ENCODE measurements around the gene ZNF223.

DNA sequence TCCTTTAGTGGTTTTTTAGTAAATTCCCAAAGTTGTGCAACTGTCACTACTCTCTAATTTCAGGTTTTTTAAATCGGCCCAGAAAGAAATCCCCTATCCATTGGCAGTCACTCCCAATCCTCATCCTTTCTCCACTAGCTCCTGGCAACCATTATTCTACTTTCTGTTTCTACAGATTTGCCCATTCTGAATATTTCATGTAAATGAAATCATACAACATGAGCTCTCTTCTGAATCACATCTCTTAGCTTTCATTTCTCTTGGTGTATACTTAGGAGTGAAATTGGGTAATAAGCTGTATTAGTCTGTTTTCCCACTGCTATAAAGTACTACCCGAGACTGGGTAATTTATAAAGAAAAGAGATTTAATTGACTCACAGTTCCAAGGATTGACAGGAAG lies 9.7 kb upstream of the ZNF223 start:
- TF ChIP-seq EZH2 (IDR thresholded peaks at IDR 0.05; ENCODE audit: borderline replicate concordance, low read depth, low read length, severe bottlenecking): no peak
- TF ChIP-seq, protein P1, sequence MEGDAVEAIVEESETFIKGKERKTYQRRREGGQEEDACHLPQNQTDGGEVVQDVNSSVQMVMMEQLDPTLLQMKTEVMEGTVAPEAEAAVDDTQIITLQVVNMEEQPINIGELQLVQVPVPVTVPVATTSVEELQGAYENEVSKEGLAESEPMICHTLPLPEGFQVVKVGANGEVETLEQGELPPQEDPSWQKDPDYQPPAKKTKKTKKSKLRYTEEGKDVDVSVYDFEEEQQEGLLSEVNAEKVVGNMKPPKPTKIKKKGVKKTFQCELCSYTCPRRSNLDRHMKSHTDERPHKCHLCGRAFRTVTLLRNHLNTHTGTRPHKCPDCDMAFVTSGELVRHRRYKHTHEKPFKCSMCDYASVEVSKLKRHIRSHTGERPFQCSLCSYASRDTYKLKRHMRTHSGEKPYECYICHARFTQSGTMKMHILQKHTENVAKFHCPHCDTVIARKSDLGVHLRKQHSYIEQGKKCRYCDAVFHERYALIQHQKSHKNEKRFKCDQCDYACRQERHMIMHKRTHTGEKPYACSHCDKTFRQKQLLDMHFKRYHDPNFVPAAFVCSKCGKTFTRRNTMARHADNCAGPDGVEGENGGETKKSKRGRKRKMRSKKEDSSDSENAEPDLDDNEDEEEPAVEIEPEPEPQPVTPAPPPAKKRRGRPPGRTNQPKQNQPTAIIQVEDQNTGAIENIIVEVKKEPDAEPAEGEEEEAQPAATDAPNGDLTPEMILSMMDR (IDR thresholded peaks at IDR 0.05; ENCODE audit: borderline replicate concordance, extremely low read depth, low read length, poor library complexity, severe bottlenecking): no peak
